DND-41 (cell line): ENCODE measurements around the gene GCN1.

Experiments used
- ATAC-seq: fragments of 200-7000 bp; cut with Tn5 transposase; 3 replicates; pipeline ENCODE4 v1.9.1; 2021; ENCODE audit warnings: low read depth; ENCODE audit not compliant: insufficient read depth
- DNase-seq: peaks from one replicate; pipeline ENCODE4 v3.0.0-alpha.2; 2020
- H2AFZ ChIP-seq: 2 replicates; pipeline ENCODE4 v1.6.0; 2012; ENCODE audit warnings: low read depth, low read length
- H3K27ac ChIP-seq: 2 replicates; pipeline ENCODE4 v1.5.1; 2012; ENCODE audit warnings: low read length, inconsistent platforms
- H3K27me3 ChIP-seq: fragments of 200-600 bp; sonication (generic); 2 replicates; pipeline ENCODE4 v1.6.0; 2012; ENCODE audit warnings: low read length, mild to moderate bottlenecking, inconsistent platforms; ENCODE audit not compliant: insufficient read depth, poor library complexity
- H3K36me3 ChIP-seq: 2 replicates; pipeline ENCODE4 v1.5.1; 2012; ENCODE audit warnings: low read length, inconsistent platforms; ENCODE audit not compliant: insufficient read depth
- H3K4me1 ChIP-seq: 2 replicates; pipeline ENCODE4 v1.5.1; 2012; ENCODE audit warnings: mild to moderate bottlenecking, low read length; ENCODE audit not compliant: insufficient read depth
- H3K4me2 ChIP-seq: 2 replicates; pipeline ENCODE4 v1.6.0; 2012; ENCODE audit warnings: mild to moderate bottlenecking, moderate library complexity, low read length, inconsistent platforms; ENCODE audit not compliant: insufficient read depth
- H3K4me3 ChIP-seq, 2 experiments: fragments of 200-600 bp in 1 of 2; shearing (Covaris generic) in 1 of 2; 2 replicates each; pipeline ENCODE4 v1.5.1; 2012 to 2016; ENCODE audit warnings: inconsistent platforms in 2 of 2, low read length in 2 of 2, mild to moderate bottlenecking in 2 of 2, low read depth in 1 of 2, moderate library complexity in 1 of 2
- H3K79me2 ChIP-seq: 2 replicates; pipeline ENCODE4 v1.6.0; 2012; ENCODE audit warnings: low read length, inconsistent platforms; ENCODE audit not compliant: insufficient read depth
- H3K9ac ChIP-seq: 2 replicates; pipeline ENCODE4 v1.6.0; 2012; ENCODE audit warnings: low read depth, mild to moderate bottlenecking, inconsistent platforms, low read length, moderate library complexity
- H3K9me3 ChIP-seq: 2 replicates; pipeline ENCODE4 v1.5.1; 2012; ENCODE audit warnings: low read length, moderate library complexity, mild to moderate bottlenecking, inconsistent platforms; ENCODE audit not compliant: insufficient read depth, severe bottlenecking
- H4K20me1 ChIP-seq: 2 replicates; pipeline ENCODE4 v1.6.0; 2012; ENCODE audit warnings: low read length; ENCODE audit not compliant: insufficient read depth
- CTCF ChIP-seq: IDR thresholded peaks from 2 replicates; pipeline ENCODE4 v1.5.1; 2012; ENCODE audit warnings: borderline replicate concordance, low read length, moderate library complexity, mild to moderate bottlenecking; ENCODE audit not compliant: poor library complexity, severe bottlenecking; ENCODE audit errors: extremely low read depth
- EZH2 ChIP-seq: IDR thresholded peaks from 3 replicates; pipeline ENCODE4 v1.6.1; 2012; ENCODE audit warnings: borderline replicate concordance, low read depth, mild to moderate bottlenecking, moderate library complexity, low read length, inconsistent platforms; ENCODE audit not compliant: severe bottlenecking

Gene GCN1

GRCh38 chr12:120115066-120115465 is 79.4 kb downstream of the GCN1 start:
- Histone ChIP-seq H3K4me3 (peak overlapping the region in 1 of 2 experiments; percentile 97; a peak in 2 of 4 replicates), H2AFZ (no peak overlapping the region), H4K20me1 (peaks cover 66% of the 10 kb centered on the region), H3K9me3 (no peaks in the 10 kb centered on the region), H3K36me3 (peaks cover 30% of the 10 kb centered on the region), H3K27ac (peak overlapping the region; percentile 24; the same call in 1 of the 2 replicates), H3K79me2 (peaks cover 82% of the 10 kb centered on the region), H3K4me1 (peaks cover 44% of the 10 kb centered on the region), H3K27me3 (no peaks in the 10 kb centered on the region), H3K9ac (peak overlapping the region; percentile 83), H3K4me2 (peak overlapping the region; percentile 99)
- no peak for ATAC-seq
- TF ChIP-seq EZH2 (no peak), CTCF (no peak)
- peak; percentile 36 for DNase-seq

GRCh38 chr12:120110550-120111501 is 83.7 kb downstream of the GCN1 start:
- H3K4me2 ChIP-seq = no peak overlapping the region; the same call in 1 of the 2 replicates
- peaks cover 45% of the 10 kb centered on the region for H3K36me3 ChIP-seq
- no peak overlapping the region for H3K4me3 ChIP-seq
- peaks cover 28% of the 10 kb centered on the region for H3K4me1 ChIP-seq
- H2AFZ ChIP-seq = no peak overlapping the region
- no peak overlapping the region for H3K9ac ChIP-seq
- H3K9me3 ChIP-seq = no peaks in the 10 kb centered on the region
- ATAC-seq (peak; percentile 71), DNase-seq (peak; percentile 34)
- peaks cover 96% of the 10 kb centered on the region for H3K79me2 ChIP-seq
- H3K27ac ChIP-seq = 0 out of 2 replicates have a peak overlapping the region, but pooled peaks have one; percentile 11
- H4K20me1 ChIP-seq = peaks cover 83% of the 10 kb centered on the region
- H3K27me3 ChIP-seq = no peaks in the 10 kb centered on the region
- TF ChIP-seq CTCF (no peak), EZH2 (no peak)

- H4K20me1 ChIP-seq = peaks cover 81% of the 10 kb centered on the region
- H3K4me2 ChIP-seq = no peak overlapping the region
- no peak overlapping the region for H3K9ac ChIP-seq
- H3K36me3 ChIP-seq = peaks cover 48% of the 10 kb centered on the region
- no peak overlapping the region for H3K27ac ChIP-seq
- no peak for DNase-seq
- H3K79me2 ChIP-seq = peaks cover 93% of the 10 kb centered on the region
- H3K9me3 ChIP-seq = no peaks in the 10 kb centered on the region
- no peak for TF ChIP-seq CTCF
- no peak for TF ChIP-seq EZH2
- no peak overlapping the region for H3K4me3 ChIP-seq
- H2AFZ ChIP-seq = no peak overlapping the region
- ATAC-seq = no peak
- H3K4me1 ChIP-seq = peaks cover 17% of the 10 kb centered on the region
- H3K27me3 ChIP-seq = no peaks in the 10 kb centered on the region
Observed at GRCh38 chr12:120109570-120110267, 84.8 kb downstream of the GCN1 start.
